HepG2 (cell line): ENCODE results near the gene STRC.
"Not testable (repeated sequence)": the region's sequence is repeated elsewhere in the genome, so short reads cannot be mapped to it uniquely, and the experiment has no call there.

Experiments used
- EP300 ChIP-seq, 3 experiments: sonication (generic) in 1 of 3; formaldehyde crosslinking in 1 of 3; IDR thresholded peaks; 2 replicates each; pipeline versions ENCODE4 v1.5.1 to v1.6.1; 2011 to 2020; ENCODE audit warnings: low read depth in 2 of 3, low read length in 2 of 3, borderline replicate concordance in 1 of 3, improper control_type of control experiment in 1 of 3, mild to moderate bottlenecking in 1 of 3, missing genetic modification reagents in 1 of 3, moderate library complexity in 1 of 3
- FOSL1 ChIP-seq: sonication (generic); formaldehyde crosslinking; IDR thresholded peaks from 2 replicates; pipeline ENCODE4 v1.9.0; 2021; ENCODE audit warnings: missing genetic modification reagents, borderline replicate concordance
- HDAC1 ChIP-seq: sonication (generic); formaldehyde crosslinking; IDR thresholded peaks from 2 replicates; pipeline ENCODE4 v1.5.1; 2020; ENCODE audit warnings: mild to moderate bottlenecking, missing genetic modification reagents
- MTA3 ChIP-seq: sonication (generic); formaldehyde crosslinking; IDR thresholded peaks from 2 replicates; pipeline ENCODE4 v1.4.0; 2020; ENCODE audit warnings: missing genetic modification reagents
- POLR2AphosphoS5 ChIP-seq: IDR thresholded peaks from 2 replicates; pipeline ENCODE4 v1.6.1; 2012; ENCODE audit warnings: low read depth, low read length
- SMARCC2 ChIP-seq: fragments of 450-650 bp; IDR thresholded peaks from 2 replicates; pipeline ENCODE4 v1.6.1; 2017; ENCODE audit warnings: antibody characterized with exemption, mild to moderate bottlenecking
- ZNF274 ChIP-seq: sonication (generic); formaldehyde crosslinking; IDR thresholded peaks from 2 replicates; pipeline ENCODE4 v1.5.1; 2020; ENCODE audit warnings: mild to moderate bottlenecking, missing genetic modification reagents
- ZSCAN22 ChIP-seq: sonication (generic); formaldehyde crosslinking; IDR thresholded peaks from 2 replicates; pipeline ENCODE4 v1.4.0; 2020; ENCODE audit warnings: mild to moderate bottlenecking, missing genetic modification reagents
- TF ChIP-seq, protein P1 (sequence below): sonication (generic); formaldehyde crosslinking; IDR thresholded peaks from 2 replicates; pipeline ENCODE4 v1.5.0; 2020; ENCODE audit warnings: mild to moderate bottlenecking, missing genetic modification reagents, moderate library complexity
- TF ChIP-seq, protein P2 (sequence below): sonication (generic); formaldehyde crosslinking; IDR thresholded peaks from 2 replicates; pipeline ENCODE4 v1.4.0; 2020; ENCODE audit warnings: missing genetic modification reagents

DNA sequence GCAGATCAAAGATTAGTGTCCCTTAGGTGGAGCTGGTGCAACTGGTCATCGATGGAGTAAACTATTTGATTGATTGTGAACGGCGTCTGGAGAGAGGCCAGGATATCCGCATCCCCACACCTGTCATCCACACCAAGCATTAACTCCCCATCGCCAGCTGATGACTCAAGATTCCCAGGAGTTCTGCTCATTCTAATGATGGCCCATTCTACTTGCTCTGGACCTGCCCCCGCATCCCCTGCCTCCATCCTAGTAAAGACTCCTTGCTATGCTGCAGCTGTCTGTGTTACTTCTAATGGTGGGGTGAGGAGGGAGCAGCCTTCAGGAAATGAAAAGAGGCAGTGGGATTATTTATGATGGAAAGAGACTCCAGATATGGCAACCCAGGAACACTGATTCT, 19.5 kb downstream of the STRC start:
- TF ChIP-seq, protein P1, sequence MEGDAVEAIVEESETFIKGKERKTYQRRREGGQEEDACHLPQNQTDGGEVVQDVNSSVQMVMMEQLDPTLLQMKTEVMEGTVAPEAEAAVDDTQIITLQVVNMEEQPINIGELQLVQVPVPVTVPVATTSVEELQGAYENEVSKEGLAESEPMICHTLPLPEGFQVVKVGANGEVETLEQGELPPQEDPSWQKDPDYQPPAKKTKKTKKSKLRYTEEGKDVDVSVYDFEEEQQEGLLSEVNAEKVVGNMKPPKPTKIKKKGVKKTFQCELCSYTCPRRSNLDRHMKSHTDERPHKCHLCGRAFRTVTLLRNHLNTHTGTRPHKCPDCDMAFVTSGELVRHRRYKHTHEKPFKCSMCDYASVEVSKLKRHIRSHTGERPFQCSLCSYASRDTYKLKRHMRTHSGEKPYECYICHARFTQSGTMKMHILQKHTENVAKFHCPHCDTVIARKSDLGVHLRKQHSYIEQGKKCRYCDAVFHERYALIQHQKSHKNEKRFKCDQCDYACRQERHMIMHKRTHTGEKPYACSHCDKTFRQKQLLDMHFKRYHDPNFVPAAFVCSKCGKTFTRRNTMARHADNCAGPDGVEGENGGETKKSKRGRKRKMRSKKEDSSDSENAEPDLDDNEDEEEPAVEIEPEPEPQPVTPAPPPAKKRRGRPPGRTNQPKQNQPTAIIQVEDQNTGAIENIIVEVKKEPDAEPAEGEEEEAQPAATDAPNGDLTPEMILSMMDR (CRISPR knock-in tag), result not testable (repeated sequence)
- TF ChIP-seq, protein P2, sequence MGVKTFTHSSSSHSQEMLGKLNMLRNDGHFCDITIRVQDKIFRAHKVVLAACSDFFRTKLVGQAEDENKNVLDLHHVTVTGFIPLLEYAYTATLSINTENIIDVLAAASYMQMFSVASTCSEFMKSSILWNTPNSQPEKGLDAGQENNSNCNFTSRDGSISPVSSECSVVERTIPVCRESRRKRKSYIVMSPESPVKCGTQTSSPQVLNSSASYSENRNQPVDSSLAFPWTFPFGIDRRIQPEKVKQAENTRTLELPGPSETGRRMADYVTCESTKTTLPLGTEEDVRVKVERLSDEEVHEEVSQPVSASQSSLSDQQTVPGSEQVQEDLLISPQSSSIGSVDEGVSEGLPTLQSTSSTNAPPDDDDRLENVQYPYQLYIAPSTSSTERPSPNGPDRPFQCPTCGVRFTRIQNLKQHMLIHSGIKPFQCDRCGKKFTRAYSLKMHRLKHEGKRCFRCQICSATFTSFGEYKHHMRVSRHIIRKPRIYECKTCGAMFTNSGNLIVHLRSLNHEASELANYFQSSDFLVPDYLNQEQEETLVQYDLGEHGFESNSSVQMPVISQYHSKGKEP (CRISPR knock-in tag), result not testable (repeated sequence)
- TF ChIP-seq MTA3 (CRISPR knock-in tag); POLR2AphosphoS5; ZSCAN22 (CRISPR knock-in tag); ZNF274 (CRISPR knock-in tag); FOSL1 (CRISPR knock-in tag); EP300 (IDR thresholded peaks at IDR 0.05; ENCODE audit: low read depth in 2 of 2, low read length in 2 of 2); EP300 (CRISPR knock-in tag; IDR thresholded peaks at IDR 0.05; ENCODE audit: borderline replicate concordance); HDAC1 (CRISPR knock-in tag); SMARCC2: not testable (repeated sequence)
